Neural crest cell (in vitro differentiated cells): ENCODE measurements around the gene CUBN. TPM values are rescaled to one million over a fixed set of nuclear protein-coding genes. Genes with fewer than 3 reads are reported as not detected.
A peak's percentile ranks its signal among the peaks of the same experiment; 100 is the strongest.

Experiments used
- DNase-seq: peaks from one replicate; pipeline ENCODE4 v3.0.0; 2021; ENCODE audit warnings: low read depth, mixed read lengths, low spot score
- H3K27ac Mint-ChIP-seq: one replicate; pipeline ENCODE4 v1.8.0; 2021; ENCODE audit warnings: mild to moderate bottlenecking, mixed read lengths; ENCODE audit not compliant: unreplicated experiment
- H3K27me3 Mint-ChIP-seq: 2 replicates; pipeline ENCODE4 v1.8.0; 2021; ENCODE audit warnings: low read depth, mild to moderate bottlenecking, mixed read lengths
- H3K36me3 Mint-ChIP-seq: 2 replicates; pipeline ENCODE4 v1.8.0; 2021; ENCODE audit warnings: low read depth, mild to moderate bottlenecking, mixed read lengths
- H3K4me1 Mint-ChIP-seq: 2 replicates; pipeline ENCODE4 v1.8.0; 2021; ENCODE audit warnings: mixed read lengths
- H3K4me3 Mint-ChIP-seq: one replicate; pipeline ENCODE4 v1.8.0; 2021; ENCODE audit warnings: mild to moderate bottlenecking, mixed read lengths
- H3K9me3 Mint-ChIP-seq: 2 replicates; pipeline ENCODE4 v1.8.0; 2021; ENCODE audit warnings: mixed read lengths
- total RNA-seq: library from RNA; stranded (reverse); gene quantifications from 2 replicates; pipeline ENCODE4 v1.2.1, GENCODE V29; 2021
- TF ChIP-seq, protein P1 (sequence below): fragments of 200-600 bp; sonication (generic); conservative IDR thresholded peaks from 2 replicates; pipeline ENCODE4 v1.5.0; 2021; ENCODE audit warnings: antibody characterized with exemption, mild to moderate bottlenecking

CUBN gene
- total RNA-seq, 1 donor from 2014 or later, result 2.2 TPM

DNA sequence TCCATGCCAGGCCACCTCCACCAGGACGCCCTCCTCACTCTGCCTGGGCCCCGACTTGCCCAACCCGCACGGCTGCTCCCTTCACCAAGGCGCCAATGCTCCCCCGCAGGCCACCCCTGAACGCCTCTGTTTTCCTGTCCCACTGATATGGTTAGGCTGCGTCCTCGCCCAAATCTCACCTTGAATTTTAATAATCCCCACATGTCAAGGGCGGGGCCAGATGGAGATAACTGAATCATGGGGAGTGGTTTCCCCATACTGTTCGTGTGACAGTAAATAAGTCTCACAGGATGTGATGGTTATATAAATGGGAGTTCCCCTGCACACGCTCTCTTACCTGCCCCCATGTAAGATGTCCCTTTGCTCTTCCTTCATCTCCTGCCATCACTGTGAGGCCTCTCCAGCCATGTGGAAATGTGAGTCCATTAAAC lies 342.2 kb downstream of the CUBN start:
- no peak overlapping the region for H3K27ac Mint-ChIP-seq

DNA sequence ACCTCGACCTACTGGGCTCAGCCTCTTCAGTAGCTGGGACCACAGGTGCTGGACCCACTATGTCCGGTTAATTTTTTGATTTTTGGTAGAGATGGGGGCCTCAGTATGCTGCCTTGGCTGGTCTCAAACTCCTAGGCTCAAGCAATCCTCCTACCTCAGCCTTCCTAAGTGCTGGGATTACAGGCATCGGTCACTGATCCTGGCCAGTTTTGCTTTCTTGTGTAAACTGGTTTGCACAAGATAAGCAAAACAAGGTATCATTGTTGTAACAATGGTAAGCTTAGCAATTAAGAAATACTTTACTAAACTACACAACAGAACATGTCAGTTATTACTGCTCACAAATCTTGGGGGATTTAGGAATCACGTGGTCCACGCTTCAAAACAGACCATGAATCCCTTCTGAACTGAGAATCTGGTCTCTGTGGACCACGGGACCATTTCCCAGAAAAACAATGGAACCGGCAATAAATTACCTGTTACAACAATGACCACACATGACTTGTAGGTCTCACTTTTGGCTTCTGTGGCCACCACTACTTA lies 349.2 kb downstream of the CUBN start:
- Mint-ChIP-seq H3K27me3 (no peaks in the 10 kb centered on the region), H3K36me3 (no peaks in the 10 kb centered on the region), H3K4me3 (no peak overlapping the region), H3K4me1 (peaks cover 16% of the 10 kb centered on the region), H3K27ac (no peak overlapping the region), H3K9me3 (no peaks in the 10 kb centered on the region)
- TF ChIP-seq, protein P1, sequence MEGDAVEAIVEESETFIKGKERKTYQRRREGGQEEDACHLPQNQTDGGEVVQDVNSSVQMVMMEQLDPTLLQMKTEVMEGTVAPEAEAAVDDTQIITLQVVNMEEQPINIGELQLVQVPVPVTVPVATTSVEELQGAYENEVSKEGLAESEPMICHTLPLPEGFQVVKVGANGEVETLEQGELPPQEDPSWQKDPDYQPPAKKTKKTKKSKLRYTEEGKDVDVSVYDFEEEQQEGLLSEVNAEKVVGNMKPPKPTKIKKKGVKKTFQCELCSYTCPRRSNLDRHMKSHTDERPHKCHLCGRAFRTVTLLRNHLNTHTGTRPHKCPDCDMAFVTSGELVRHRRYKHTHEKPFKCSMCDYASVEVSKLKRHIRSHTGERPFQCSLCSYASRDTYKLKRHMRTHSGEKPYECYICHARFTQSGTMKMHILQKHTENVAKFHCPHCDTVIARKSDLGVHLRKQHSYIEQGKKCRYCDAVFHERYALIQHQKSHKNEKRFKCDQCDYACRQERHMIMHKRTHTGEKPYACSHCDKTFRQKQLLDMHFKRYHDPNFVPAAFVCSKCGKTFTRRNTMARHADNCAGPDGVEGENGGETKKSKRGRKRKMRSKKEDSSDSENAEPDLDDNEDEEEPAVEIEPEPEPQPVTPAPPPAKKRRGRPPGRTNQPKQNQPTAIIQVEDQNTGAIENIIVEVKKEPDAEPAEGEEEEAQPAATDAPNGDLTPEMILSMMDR, result no peak
- DNase-seq, result no peak

More for the DNA sequence above, 342.2 kb downstream of the CUBN start:
- no peak overlapping the region for H3K4me3 Mint-ChIP-seq
- DNase-seq, result no peak
- no peaks in the 10 kb centered on the region for H3K27me3 Mint-ChIP-seq
- no peaks in the 10 kb centered on the region for H3K9me3 Mint-ChIP-seq
- TF ChIP-seq, protein P1, result no peak
- H3K4me1 Mint-ChIP-seq, result peaks cover 17% of the 10 kb centered on the region
- H3K36me3 Mint-ChIP-seq, result peaks cover 4% of the 10 kb centered on the region

DNA sequence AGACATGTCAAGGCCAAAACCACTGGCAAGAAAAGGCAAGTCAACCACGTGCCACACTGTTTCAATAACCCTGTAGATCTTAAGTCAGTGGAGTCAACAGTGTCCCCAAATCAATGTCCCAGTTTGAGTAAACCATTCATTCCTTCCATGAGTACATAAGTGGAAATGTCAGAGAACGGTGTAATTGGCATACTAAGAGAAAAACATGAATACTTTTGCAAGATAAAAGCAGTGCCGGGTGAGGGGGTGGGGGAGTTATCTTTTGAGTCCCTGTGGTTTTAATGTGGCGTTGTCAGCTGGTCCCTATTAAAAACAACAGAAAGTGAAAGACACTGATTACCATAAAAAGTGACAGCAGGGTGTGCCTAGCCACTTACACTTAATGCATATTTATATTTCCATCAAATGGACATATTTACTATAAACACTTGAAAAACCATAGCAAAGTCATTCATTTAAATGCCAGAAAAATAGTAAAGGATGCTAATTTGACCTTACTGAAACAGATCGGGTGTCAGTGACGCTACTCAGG lies 350.2 kb downstream of the CUBN start:
- H3K4me1 Mint-ChIP-seq, result peaks cover 16% of the 10 kb centered on the region
- TF ChIP-seq, protein P1, result no peak

DNA sequence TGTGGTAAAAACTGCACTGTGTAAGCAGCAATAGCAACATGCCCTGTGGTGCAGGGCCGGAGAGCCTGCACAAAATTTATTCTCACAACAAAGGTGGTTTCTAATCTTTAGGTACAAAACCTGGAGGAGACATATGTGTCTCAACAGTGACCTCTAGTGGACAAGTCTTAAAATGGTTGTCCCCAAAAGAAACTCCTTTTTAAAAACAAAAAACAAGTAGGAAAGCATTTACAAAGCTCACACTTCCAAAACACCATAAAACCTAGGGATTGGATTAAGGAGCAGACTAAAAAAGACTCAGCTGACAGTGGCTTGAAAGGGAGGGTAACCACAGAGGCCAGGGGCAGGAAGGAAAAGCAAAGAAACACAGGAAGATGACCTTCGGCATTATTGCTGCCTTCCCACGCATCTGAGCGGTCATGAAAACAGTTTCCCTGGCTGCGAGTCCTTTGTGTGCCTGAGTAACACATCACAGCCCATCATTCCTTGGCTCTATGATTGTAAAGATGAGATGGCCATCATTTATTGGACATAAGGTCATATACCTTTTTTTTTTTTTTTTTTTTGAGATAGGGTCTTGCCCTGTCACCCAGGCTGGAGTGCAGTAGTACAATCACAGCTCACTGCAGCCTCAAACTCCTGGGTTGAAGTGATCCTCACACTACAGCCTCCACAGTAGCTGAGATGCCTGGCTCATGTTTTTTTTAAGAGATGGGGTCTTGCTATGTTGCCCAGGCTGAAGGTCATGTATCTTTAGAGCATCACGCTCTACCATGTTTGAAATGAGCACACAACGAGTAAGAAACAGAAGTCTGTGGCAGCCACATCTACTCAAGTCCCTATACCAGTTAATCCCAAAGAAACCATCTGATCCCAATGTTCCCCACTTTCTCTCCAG lies 351.9 kb downstream of the CUBN start:
- TF ChIP-seq, protein P1, result peak; percentile 92
- Mint-ChIP-seq H3K4me1 (peaks cover 16% of the 10 kb centered on the region), H3K4me3 (no peak overlapping the region), H3K27ac (peak overlapping the region; percentile 78), H3K9me3 (no peaks in the 10 kb centered on the region), H3K27me3 (no peaks in the 10 kb centered on the region), H3K36me3 (no peaks in the 10 kb centered on the region)
- peak; percentile 4 for DNase-seq

More for the DNA sequence above, 350.2 kb downstream of the CUBN start:
- Mint-ChIP-seq H3K27ac (no peak overlapping the region), H3K36me3 (no peaks in the 10 kb centered on the region), H3K27me3 (no peaks in the 10 kb centered on the region), H3K9me3 (no peaks in the 10 kb centered on the region), H3K4me3 (no peak overlapping the region)
- DNase-seq, result no peak

DNA sequence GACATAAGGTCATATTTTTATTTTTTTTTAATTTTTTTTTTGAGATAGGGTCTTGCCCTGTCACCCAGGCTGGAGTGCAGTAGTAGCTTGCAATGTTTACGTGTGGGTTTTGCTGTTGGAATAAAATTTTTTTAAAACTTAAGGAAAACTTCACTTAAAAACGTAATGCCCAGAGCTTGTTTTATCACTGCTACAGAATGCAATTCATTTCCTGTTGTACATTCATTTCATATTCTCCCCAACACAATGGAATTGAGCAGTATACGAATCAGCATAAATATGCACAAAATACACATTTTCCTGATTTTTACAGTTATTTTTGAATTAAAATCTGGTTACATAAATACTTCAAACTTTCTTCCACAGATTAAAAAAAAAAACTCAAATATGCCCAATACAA lies 352.7 kb downstream of the CUBN start:
- Mint-ChIP-seq H3K27ac (no peak overlapping the region), H3K27me3 (no peaks in the 10 kb centered on the region), H3K9me3 (no peaks in the 10 kb centered on the region), H3K4me1 (peaks cover 23% of the 10 kb centered on the region), H3K4me3 (no peak overlapping the region), H3K36me3 (no peaks in the 10 kb centered on the region)
- TF ChIP-seq, protein P1, result no peak
- DNase-seq, result no peak

Other genes starting within 250 kb of the CUBN start
- gene TRDMT1, start 71.9 kb upstream of the CUBN start, total RNA-seq, result 17.3 and 20.6 TPM in 2 replicates
- 1,786 and 1,791 TPM in 2 replicates for gene VIM, start 98.4 kb upstream of the CUBN start, total RNA-seq